HL-60/S4 treated with phorbol 12-myristate 13-acetate at 8.2 ng/mL for 4 days and 3 days (cell line): Measurements from ENCODE around the gene YEATS2.
"Not testable (repeated sequence)": the region's sequence is repeated elsewhere in the genome, so short reads cannot be mapped to it uniquely, and the experiment has no call there.

Experiments used
- in situ Hi-C: fragments of 300-500 bp; cut with MboI; formaldehyde crosslinking; loops from 2 replicates; pipeline ENCODE4 v1.15.0; 2022; ENCODE audit warnings: low sequenced_read_pairs

Gene YEATS2

DNA sequence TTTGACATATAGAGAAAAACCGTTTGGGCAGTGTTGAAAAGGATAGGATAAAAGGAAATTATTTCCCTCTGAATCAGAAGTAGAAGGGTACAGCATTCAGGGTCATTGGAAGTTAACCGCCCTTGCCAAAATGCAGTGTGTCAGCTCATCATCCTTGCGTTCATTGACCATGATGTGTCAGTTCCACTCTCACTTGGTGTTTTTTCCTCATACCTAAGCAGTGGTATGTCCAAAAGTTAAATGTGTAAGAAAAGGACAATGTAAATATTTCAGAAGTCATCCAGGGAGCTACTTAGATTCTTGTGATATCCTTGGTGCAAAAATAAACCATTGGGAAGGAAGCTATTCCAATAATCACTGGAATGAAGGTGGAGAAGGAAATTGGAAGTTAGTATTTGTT is 77.0 kb downstream of the YEATS2 start:
- in situ Hi-C loops, result loop anchor here (25.0 kb wide), 1 partner anchor 312 kb away; no protein-coding TSS in a partner anchor

DNA sequence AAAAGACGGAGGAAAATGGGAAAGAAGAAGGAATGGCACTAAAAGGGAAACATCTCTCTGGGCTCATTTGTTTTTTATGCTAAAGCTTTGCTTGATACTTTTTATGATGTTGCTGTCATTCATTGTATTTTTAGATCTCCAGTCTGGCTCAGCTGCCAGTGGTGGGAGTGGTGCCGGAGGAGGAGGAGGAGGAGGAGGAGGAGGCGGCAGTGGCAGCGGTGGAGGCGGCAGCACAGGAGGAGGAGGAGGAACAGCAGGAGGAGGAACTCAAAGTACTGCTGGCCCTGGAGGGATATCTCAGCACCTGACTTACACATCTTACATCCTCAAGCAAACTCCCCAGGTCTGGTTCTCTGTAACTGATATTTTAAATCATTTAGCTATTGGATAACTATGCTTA is 78.2 kb downstream of the YEATS2 start:
- in situ Hi-C loops, result no loop called here

DNA sequence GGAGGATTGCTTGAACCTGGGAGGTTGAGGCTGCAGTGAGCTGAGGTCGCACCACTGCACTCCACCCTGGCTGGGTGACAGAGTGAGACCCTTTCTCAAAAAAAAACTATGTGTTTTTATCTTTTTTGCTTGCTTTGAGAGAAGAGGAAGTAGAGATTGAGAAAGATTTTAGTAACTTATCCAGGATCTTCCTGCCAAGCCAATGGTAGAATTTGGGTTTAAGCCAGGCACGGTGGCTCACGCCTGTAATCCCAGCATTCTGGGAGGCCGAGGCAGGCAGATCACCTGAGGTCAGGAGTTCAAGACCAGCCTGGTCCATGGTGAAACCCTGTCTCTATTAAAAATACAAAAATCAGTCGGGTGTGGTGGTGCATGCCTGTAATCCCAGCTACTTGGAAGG is 78.9 kb downstream of the YEATS2 start:
- in situ Hi-C loops, result not testable (repeated sequence)

DNA sequence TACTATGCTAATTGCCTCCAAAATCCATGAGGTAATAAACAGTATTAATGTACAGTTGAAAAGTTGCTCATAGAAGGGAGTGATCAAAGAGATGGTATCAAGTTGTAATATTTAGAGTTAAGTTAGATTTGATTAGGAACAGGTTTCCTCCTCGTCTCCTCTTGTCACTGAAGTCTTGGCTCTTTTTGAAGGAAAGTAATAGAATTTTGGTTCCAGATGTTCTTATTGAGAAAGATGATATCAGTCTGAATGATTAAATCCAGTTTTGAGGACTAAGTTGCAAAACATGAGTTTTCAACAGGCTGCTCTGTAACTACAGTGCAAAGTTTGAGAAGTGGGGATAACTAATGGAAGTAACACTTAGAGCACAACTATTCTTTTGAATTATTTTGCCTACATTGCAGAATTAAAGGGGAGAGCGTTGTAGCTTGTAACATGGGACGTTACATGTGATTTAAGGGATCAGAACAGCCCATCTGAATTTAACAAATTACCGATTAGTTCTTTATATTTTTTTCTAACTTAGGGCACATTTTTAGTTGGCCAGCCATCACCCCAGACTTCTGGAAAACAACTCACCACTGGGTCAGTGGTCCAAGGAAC is 79.5 kb downstream of the YEATS2 start:
- in situ Hi-C loops, result no loop called here

DNA sequence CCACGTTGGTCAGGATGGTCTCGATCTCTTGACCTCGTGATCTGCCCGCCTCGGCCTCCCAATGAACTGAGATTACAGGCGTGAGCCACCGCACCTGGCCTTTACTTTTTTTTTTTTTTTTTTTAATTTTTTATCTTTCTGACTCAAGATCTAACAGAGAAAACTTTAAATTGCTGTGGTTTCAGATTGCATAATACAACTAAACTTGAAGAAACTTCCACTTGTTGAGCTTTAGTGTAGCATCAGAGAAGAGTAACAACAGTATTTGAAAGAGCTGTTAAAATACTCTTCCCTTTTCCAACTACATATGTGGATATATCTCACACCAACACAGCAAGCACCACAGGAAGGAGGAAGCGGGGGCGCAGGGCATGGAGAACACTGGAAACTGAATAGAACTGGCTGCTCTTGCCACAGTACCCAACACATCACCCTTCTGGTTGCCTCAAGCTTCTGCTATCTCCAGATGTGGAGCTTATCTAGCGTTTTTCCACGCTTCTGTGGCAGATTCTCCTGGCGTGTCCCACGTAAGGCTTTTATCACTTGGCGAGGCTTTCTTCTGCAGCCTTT is 82.4 kb downstream of the YEATS2 start:
- in situ Hi-C loops, result no loop called here

DNA sequence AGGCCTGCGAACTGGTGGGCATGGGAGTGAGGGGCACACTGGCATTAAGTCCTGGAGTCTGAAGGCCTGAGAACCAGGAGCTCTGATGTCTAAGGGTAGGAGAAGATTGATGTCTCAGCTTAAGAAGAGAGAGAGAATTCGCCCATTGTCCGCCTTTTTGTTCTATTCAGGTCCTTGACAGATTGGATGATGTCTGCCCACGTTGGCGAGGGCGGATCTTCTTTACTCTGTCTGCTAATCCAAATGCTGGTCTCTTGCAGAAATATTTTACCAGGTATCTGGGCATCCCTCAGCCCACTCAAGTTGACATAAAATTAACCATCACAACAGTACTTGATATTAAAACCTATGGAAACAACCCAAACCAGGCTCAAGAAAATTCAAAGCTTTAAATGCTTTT is 83.6 kb downstream of the YEATS2 start:
- in situ Hi-C loops, result no loop called here

DNA sequence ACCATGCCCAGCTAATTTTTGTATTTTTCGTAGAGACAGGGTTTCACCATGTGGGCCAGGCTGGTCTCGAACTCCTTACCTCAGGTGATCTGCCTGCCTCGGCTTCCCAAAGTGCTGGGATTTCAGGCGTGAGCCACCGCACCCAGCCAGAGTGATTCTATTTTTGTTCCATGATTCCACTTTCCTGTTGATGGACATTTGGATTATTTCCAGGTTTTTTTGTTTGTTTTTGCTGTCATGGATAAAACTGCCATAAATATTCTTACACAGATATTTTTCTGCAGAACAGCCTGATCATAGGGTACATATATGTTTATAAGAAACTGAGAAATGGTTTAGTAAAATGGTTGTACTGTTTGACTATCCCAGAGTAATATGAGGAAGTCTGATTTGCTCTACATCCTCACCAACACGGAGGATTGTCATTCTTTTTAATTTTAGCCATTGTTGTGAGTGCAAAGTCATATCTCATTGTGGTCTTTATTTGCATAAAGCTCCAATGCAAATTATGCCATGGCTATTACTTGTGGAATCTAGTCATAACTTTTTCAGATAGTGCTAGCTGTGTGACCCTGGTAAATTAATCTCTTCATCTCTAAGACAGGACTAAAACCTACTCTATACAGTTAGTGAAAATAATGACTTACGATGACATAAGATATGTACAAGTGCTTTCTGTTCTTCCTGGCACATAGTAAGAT is 85.1 kb downstream of the YEATS2 start:
- in situ Hi-C loops, result no loop called here

DNA sequence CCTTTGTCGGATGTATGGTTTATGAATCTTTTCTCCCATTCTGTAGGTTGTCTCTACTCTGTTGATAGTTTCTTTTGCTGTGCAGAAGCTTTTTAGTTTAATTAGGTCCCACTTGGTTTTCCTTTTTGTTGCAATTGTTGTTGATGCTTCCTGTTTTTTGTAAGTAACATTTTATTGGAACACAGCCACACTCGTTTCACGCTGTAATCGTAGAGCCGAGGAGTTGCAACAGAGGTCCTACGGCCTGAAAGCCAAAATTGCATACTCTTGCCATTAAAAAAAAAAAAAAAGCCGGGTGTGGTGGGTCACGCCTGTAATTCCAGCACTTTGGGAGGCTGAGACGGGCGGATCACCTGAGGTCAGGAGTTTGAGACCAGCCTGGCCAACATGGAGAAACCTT is 86.9 kb downstream of the YEATS2 start:
- in situ Hi-C loops, result not testable (repeated sequence)

DNA sequence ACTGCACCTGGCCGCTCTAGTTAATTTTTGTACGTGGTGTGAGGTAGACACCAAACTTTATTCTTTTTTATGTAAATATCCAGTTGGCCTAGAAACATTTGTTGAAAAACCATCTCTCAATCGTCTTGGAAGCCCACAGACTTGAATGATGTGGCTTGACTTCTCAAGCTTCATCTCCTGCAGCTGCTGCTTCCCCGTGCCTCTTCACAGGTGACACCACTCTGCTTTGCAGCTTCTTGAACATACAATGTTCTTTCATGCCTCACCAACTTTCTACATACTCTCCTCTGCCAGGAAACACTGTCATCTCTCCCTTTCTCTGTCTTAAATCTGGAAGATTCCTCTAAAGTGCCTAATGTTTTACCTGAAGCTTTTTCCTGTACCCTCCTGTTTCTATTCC is 92.2 kb downstream of the YEATS2 start:
- in situ Hi-C loops, result no loop called here

DNA sequence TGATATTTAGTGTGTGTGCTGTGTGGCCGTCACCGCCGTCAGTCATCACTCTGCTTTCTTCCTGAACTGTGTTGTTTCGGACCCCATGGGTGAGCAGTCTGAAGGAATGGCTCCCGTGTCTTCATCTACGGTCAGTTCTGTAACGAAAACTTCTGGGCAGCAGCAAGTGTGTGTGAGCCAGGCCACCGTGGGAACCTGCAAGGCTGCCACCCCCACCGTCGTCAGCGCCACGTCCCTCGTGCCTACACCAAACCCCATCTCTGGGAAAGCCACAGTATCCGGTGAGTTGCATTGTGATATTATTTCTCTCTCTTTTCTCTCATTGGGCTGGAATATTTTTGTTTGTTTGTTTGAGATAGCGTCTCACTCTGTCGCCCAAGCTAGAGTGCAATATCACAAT is 93.1 kb downstream of the YEATS2 start:
- in situ Hi-C loops, result no loop called here

DNA sequence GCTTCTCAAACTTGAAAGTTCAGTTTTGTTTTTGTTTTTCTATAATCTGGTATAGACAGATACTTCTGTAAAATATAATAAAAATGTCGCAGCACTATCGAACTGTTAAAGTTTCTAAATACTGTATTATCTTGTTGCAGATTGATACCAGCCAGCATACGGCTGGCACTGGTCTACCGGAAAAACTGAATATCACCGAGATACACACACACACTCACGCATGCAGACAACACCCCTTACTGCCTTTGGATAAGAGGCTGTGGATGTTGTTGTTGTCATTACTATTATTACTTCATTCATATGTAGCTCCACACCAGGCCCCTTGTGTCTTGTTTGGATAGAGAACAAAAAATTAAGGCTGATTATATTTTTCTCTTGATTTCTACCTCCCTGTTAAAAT is 95.4 kb downstream of the YEATS2 start:
- in situ Hi-C loops, result no loop called here

DNA sequence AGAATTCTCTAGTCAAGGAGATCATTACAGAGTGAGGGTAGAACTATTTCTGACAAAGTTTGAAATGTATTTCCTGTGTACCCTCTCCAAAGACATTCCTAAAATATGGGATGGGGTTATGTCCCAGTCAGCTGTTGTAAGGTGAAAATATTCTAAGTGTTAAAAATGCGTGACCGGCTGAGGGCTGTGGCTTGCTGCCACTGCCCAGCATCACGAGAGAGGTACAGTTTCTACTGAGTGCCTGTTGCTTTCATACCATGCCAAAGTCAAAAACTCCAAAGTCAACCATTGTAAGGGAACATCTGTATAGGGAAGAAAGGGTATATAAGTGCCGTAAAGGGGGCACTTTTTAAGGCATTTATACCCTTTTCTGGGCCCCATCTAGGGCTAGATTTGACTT is 96.9 kb downstream of the YEATS2 start:
- in situ Hi-C loops, result no loop called here

DNA sequence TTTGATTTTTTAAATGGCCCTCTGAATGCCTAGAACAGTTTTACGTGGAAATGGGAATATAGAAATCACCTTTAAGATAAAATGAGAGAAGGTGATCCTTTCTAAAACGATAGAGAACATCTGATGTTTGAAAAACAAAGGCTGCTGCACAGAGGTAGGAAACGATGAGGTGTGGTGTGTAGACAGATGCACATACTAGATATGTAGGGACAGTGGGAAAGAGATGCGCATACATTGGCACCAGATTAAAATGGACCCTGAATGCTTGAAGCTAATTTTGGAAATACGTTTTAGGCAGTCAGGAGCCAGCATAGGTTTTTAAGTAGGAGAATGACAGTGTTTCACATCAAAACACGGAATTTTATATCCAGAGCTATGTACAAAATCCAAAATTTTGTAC is 98.8 kb downstream of the YEATS2 start:
- in situ Hi-C loops, result no loop called here

DNA sequence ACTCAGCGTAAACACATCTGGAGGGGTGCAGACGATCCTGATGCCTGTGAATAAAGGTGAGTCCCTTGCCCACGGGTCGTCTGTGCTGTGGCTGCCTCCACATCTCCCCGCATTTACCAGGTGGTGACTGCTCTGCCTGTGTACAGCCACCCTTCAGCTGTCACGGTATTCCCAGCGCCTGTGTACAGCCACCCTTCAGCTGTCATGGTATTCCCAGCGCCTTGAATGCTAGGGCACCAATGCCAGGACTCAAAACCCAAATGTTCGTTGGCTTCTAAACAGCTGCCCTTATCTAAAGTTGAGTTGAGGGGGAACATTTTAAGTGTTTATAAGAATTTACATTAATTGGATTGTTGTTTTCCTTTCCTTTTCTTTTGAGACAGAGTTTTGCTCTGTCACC is 100.4 kb downstream of the YEATS2 start:
- in situ Hi-C loops, result no loop called here

DNA sequence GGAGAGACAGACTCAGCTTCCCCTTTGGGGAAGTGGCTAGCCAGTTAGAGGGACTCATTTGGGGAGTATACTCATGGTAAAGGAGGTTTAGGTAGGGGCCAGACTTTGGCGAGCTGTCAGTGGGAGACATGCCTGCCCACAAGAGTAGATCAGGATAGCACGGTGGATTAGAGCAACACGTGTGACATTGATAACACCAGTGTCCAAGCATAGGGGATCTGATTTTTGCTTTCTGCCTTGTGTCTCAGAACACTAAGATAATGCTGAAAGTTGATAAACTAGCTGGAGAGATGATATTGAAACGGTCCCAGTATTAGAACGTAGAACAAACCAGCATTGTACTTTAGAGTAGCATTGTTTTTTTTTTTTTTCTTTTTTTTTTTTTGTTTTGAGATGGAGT is 101.9 kb downstream of the YEATS2 start:
- in situ Hi-C loops, result no loop called here

DNA sequence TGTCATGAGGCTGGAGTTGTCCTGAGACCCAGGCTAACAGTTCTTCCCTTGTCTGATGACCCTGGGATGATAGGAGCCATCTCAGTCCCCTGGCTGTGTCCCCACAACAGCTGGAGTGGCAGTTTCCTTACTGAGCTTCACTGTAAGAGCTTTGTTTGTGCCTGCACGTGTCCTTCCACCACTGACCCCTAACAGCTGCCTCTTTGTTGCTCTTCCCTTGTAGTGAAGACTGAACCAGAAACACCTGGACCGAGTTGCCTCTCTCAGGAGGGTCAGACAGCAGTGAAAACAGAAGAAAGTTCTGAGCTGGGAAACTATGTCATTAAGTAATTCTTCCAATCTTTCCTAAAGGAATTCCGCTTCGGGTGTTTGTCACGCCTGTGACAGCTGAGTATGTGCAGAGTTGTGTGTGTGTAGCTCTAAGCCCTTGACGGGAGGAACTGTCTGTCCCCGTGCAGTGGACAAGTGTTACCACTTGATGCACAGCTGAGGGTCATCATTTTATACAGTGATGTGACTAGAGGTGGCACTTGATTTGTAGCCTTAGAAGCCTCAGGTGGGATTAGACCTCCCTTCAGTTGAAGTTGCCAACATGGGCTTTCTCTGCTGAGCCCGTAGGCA is 102.8 kb downstream of the YEATS2 start:
- in situ Hi-C loops, result no loop called here

DNA sequence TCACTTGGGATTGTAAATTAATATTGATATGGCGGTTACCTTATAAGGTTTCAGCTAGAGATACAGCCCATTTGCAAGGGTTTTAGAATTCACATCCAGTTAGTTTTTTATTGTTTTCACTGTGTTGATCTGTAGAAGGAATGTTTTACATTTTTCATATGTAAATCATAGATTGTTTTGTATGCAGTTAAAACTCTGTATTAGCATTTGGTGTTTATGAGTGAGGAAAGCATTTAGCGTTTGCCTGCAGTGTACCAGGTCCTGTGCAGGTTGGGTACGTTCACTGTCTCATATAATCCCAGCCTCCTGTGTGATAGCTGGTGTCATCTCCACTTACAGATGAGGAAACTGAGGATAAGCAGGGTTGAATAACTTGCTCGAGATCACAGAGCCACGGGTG is 104.0 kb downstream of the YEATS2 start:
- in situ Hi-C loops, result no loop called here

DNA sequence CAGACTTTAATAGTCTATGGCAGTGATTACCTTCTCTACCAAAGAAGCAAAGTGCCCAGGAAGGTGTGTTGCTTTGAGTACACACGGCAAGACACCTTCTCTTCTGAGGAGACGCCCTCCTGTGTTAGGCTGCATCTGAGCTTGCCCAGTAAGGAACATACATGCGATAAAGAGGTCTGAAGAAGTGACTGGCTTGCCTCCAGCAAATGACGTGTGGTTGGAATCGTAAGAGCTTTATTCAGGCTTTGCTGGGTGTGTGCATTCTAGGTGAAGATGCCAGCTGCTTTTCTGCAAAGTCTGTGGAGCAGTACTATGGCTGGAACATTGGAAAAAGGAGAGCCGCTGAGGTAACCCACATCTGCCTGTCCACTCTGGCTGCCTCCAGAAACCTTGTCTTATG is 105.4 kb downstream of the YEATS2 start:
- in situ Hi-C loops, result no loop called here

DNA sequence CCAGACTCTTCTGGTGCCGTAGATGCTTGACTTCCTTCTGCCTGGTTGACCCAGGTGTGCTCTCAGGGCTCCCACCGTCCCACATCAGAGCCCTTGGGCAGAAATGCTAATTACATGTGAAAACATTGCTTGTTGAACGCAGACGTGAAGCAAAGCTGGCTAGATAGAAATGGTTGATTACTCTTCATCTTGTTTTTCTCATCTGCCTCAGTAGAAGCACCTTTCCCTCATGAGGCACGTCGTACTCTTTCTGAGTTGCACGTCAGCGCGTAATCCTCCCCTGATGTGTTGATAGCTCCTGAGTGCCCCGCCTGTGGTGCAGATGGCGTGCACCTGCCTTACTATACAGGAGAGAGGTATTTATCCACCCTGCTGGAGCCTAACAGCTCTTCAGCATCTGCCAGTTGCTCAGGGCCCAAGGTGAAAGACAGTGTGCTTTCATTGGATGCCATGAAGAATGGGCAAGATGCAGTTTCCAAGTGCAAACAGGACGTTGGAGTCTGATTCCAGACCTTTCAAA is 109.7 kb downstream of the YEATS2 start:
- in situ Hi-C loops, result no loop called here

DNA sequence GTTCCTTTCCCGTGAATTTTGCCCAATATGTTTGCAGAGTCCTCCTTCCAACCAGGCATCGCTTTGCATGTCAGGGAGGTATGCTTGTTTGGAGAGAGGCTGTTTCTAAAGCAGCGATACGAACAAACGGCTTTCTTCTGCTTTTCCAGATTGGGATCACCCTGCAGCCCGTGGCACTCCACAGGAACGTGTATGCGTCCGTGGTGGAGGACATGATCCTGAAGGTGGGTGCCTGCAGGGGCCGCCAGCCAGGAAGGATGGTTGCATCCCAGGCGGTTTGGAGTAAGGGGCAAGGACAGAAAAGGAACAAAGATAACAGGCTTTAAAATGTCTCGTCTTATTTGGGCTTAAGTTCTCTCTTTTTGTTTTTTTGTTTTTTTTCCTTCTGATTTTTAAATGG is 110.3 kb downstream of the YEATS2 start:
- in situ Hi-C loops, result no loop called here

DNA sequence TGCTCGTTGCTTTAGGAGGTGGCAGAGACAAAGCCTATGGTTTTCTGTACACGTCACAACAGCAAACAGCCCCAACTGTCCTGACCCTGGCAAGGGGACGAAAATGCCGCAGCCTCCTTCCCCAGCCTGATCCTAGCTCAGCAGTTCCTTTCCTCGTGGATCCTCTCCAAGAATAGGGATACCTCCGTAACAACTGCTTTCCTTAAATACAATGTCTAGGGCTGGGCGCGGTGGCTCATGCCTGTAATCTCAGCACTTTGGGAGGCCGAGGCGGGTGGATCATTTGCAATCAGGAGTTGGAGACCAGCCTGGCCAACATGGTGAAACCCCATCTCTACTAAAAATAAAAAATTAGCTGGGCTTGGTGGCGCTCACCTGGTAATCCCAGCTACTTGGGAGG is 110.8 kb downstream of the YEATS2 start:
- in situ Hi-C loops, result no loop called here

DNA sequence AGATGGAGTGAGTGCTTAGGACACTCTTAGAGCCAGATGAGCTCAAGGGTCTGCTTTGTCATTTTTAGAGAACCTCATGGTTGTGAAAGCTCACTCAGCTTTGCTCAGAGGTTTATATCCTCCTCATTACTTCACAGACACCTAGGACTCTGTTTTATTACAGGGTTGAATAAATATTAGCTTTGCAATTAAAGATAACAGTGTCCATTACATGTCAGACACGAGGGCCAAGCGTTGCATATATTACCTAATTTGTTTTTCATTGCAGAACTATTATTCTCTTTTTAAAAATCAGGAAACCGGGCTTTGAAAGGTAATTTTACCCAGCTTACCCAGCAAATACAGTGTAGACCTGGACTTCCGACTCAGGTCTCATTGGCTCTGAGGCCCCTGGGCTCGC is 111.7 kb downstream of the YEATS2 start:
- in situ Hi-C loops, result no loop called here
